Jurkat, Clone E6-1 (cell line): ENCODE data around the gene DGCR2.
"Not testable (repeated sequence)": the region's sequence is repeated elsewhere in the genome, so short reads cannot be mapped to it uniquely, and the experiment has no call there.

Experiments
- DNase-seq: peaks from one replicate; pipeline ENCODE4 v3.0.0-alpha.2; 2011; ENCODE audit warnings: low read depth, low spot score
- H3K4me3 ChIP-seq: 2 replicates; pipeline ENCODE4 v1.5.1; 2011; ENCODE audit warnings: mild to moderate bottlenecking, low read length, control low read depth, moderate library complexity

Gene DGCR2

DNA sequence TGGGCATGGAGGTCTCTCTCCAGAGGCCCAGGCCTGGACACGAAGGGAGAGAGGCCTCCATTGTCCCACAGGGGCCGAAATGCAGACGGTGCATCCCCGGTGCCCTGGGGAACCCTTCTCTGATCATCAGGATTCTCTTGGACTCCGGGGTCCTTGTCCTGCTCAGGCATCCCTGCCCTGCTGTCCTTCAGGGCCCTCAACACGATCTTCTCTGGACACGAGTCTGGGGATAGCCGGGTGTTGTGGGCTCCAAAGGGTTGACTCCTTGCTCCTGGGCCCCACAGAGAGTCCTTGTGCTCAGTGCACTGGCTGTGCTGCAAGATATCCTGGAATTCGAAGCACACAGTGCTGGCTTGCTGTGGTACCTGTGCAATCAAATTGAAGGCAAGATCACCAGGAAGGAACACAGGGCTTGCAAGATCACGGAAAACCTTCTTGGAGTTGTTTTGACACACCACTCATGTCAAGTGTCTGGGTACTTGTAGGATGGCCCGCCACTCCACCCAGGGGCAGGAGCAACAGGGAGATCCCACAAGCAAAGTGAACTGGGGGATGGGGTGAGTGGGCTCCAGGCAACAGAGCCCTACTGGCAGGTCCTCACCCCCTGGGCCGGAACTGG is 124.8 kb downstream of the DGCR2 start:
- H3K4me3 ChIP-seq, result no peak overlapping the region
- no peak for DNase-seq

- no peak overlapping the region for H3K4me3 ChIP-seq
- DNase-seq, result no peak
These were observed 125.8 kb downstream of the DGCR2 start for GRCh38 chr22:18996376-18996900.

- no peak for DNase-seq
- H3K4me3 ChIP-seq, result no peak overlapping the region
These were observed 126.9 kb downstream of the DGCR2 start for GRCh38 chr22:18995327-18995711.

- no peak for DNase-seq
- no peak overlapping the region for H3K4me3 ChIP-seq
These were observed 127.4 kb downstream of the DGCR2 start for GRCh38 chr22:18994701-18995326.

DNA sequence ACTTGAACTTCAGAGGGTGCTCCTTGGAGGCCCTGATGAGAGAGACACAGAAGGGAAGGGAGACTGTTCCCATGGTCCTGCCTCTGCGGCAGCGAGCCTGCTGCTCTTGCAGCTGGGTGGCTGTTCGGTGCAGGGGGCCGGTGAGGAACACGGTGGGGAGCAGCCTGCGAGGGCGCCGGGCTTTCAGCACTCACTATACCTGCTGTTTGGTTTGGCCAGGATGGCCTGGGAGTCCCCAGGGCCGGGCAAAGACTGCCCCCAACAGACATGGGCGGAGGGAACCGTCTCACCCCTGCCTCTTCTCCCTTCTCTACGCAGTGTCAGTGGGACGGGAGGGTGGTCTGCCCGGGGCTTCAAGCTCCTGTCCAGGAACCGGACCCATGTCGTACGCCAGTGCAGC is 128.2 kb downstream of the DGCR2 start:
- H3K4me3 ChIP-seq, result no peak overlapping the region
- no peak for DNase-seq

DNA sequence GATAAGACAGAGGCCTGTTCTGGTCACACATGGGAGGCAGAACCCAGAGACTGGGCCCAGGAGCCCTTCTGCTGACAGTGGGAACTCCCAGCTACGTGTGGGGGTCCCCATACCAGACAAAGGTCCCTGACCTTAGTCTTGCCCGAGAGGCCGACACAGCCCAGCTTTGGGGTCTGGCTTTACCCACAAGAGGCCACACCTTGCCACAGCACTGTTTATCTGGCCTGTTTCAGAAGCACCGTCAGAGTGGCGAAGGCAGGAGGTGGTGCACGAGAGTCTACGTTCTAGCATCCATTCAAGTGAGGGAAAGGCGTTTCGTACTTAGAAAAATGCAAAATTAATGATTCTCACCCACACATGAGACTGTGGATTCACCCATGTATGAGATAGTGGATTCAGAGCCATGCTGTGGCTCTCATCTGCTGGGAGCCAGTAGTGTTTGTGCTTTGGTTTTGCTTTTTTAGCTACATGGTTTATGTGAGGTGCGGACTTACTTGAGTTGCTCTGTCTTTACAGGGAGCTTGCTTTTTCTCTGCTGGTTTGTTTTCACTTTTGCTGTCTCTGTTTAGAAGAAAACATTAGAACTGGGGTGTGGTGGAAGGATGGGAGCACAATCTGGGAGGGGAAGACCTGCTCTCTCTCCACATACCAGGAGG is 129.5 kb downstream of the DGCR2 start:
- no peak for DNase-seq

DNA sequence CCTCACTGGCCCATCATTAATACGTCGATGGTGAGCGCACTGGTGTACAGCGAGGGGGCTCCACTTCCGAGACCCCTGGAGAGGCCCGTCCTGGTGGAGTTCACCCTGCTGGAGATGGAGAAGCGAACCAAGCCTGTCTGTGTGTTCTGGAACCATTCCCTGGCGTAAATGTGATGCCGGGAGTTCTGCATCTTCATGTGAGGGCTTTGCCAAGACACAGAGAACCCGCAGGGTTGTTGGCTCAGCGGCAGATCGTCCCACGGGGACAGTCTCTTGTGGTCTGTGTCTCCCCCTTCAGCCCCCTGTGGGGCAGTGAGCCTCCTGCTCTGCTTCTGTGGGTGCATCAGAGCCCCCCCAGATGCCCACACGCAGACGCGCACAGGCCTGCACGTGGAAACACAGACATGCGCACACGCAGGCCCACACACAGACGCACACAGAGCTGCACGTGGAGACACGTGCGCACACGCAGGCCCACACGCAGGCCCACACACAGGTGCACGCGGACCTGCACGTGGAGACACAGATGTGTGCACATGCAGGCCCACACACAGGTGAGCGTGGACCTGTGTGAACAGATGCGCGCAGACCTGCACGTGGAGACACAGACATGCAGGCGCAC is 130.3 kb downstream of the DGCR2 start:
- DNase-seq, result no peak
- no peak overlapping the region for H3K4me3 ChIP-seq

More for the DNA sequence above, 129.5 kb downstream of the DGCR2 start:
- H3K4me3 ChIP-seq, result no peak overlapping the region

- no peak overlapping the region for H3K4me3 ChIP-seq
- DNase-seq, result no peak
These were observed 131.1 kb downstream of the DGCR2 start for GRCh38 chr22:18991138-18991432.

DNA sequence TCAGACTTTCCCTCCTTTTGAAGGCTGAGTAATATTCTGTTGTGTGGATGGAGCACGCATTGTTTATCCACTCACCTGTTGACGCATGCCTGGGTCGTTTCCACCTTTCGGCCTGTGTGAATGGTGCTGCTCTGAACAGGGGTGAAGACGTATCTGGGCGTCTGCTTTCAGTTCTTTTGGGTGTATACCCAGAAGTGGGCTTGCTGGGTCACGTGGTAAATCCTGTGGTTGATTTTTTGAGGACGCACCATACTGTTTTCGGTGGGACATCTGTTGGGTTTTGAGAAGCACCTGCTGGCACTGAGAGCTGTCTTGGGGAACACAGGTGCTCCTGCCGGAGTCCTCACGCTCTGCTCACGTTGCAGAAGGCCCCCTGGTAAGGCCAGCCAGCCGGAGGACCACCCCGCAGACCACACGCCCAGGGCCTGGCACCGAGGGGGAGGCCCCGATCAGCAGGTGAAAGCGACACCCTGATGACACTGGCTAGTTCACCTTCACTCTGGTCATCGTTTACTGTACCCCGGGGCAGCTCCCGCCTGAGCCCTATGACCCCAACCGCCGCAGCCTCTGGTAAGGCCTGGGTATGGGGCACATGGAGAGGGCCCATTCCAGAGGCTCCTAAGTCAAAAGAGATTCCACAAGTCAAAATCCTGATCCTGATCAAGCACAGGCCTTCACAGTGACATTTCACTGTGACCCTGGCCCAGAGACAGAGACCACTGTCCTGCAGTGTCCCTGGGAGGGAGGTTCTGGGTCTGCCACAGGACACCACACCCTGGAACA is 131.7 kb downstream of the DGCR2 start:
- DNase-seq, result no peak
- H3K4me3 ChIP-seq, result no peak overlapping the region

GRCh38 chr22:18988958-18989357 is 133.3 kb downstream of the DGCR2 start:
- H3K4me3 ChIP-seq, result no peak overlapping the region
- no peak for DNase-seq

DNA sequence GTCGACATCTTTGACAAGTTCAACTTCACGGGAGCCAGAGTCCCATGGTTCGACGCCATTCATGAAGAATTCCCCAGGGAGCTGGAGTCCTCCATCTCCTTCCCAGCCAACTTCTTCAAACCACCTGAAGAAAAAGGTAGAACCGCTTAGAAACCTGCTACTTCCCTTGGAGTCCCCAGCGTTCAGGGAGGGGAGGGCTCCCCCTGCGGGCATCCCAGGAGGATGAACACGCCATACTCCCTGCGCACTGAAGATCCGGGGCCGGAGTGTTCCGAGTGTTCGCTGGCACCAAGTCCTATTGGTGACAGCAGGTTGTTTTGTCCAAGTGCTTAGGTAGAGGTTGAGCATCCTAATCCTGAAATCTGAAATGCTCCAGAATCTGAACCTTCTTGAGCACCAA is 134.4 kb downstream of the DGCR2 start:
- no peak overlapping the region for H3K4me3 ChIP-seq
- no peak for DNase-seq

DNA sequence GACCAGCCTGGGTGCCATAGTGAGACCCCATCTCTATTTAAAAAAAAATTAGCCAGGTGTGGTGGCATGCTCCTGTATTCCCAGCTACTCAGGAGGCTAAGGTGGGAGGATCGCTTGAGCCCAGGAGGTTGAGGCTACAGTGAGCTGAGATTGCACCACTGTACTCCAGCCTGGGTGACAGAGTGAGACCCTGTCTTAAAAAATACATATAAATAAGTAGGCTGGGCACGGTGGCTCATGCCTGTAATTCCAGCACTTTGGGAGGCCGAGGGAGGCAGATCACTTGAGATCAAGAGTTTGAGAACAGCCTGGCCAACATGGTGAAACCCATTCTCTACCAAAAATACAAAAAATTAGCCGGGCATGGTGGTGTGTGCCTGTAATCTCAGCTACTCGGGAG is 135.1 kb downstream of the DGCR2 start:
- DNase-seq, H3K4me3 ChIP-seq: not testable (repeated sequence)
